Fibroblast of mammary gland (primary cell): ENCODE measurements around the gene GNG7.
"Not testable (repeated sequence)": the region's sequence is repeated elsewhere in the genome, so short reads cannot be mapped to it uniquely, and the experiment has no call there.

Experiments
- DNase-seq: peaks from one replicate; pipeline ENCODE4 v3.0.0-alpha.2; 2010; ENCODE audit warnings: low read depth
- H3K4me3 ChIP-seq: 2 replicates; pipeline ENCODE4 v1.5.1; 2011; ENCODE audit warnings: low read depth, mild to moderate bottlenecking, low read length, moderate library complexity; ENCODE audit not compliant: control insufficient read depth
- TF ChIP-seq, protein P1 (sequence below): conservative IDR thresholded peaks from 2 replicates; pipeline ENCODE4 v1.5.1; 2011; ENCODE audit warnings: low read depth, low read length, inconsistent platforms; ENCODE audit not compliant: control insufficient read depth, insufficient read depth

The GNG7 gene

GRCh38 chr19:2716722-2717637 is 14.5 kb upstream of the GNG7 start:
- H3K4me3 ChIP-seq, result no peak overlapping the region
- TF ChIP-seq, protein P1, sequence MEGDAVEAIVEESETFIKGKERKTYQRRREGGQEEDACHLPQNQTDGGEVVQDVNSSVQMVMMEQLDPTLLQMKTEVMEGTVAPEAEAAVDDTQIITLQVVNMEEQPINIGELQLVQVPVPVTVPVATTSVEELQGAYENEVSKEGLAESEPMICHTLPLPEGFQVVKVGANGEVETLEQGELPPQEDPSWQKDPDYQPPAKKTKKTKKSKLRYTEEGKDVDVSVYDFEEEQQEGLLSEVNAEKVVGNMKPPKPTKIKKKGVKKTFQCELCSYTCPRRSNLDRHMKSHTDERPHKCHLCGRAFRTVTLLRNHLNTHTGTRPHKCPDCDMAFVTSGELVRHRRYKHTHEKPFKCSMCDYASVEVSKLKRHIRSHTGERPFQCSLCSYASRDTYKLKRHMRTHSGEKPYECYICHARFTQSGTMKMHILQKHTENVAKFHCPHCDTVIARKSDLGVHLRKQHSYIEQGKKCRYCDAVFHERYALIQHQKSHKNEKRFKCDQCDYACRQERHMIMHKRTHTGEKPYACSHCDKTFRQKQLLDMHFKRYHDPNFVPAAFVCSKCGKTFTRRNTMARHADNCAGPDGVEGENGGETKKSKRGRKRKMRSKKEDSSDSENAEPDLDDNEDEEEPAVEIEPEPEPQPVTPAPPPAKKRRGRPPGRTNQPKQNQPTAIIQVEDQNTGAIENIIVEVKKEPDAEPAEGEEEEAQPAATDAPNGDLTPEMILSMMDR, result no peak
- DNase-seq, result no peak

DNA sequence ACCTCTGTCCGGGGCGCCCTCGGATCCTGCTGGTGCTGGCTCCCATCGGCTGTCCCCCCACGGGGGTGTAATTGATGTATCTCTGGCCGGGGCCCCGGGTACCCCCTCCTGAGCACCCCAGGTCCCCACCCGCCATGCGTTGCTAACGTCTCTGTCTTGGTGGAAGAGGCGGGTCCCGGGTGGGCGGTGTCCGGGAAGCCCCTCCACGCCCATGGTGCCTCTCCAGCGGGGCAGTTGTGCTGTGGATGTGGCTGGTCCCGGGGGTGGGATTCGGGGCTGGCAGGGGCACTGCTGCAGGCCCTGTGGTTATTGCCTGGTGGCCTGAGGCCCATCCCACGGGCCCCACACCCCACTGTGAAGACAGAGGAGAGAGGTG is 13.8 kb upstream of the GNG7 start:
- no peak overlapping the region for H3K4me3 ChIP-seq
- TF ChIP-seq, protein P1, result no peak
- DNase-seq, result no peak

DNA sequence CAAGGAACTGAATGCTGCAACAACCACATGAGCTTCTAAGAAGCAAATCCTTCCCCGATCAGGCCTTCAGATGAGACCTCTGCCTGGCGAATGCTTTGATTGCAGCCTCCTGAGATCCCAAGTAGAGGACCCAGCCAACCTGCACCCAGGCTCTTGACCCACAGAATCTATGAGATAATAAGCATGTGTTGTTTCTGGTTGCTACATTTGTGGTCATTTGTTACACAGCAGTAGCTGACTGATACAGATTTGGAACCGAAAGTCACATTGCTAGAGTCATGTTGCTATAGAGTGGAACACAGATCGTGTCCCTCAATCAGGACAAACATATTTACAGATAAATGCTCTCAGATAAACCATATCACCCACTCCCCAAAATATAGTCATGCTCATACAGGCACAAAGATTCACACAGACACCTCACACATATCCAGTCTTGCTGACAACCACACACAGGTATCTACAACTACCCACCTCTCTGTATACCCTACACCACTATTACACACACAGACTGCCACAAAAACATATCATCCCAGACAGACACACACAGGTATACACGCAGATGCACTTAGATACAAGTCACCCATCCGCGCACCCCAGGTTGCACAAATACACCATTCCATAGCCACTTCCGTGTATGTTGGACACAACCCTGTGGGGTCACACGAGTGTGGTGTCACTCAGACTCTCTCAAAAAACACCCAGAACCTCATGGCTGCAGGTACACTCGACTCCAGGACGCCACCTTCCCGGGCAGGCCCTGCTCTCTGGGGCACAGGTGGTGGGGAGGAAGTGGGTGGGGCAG is 13.2 kb upstream of the GNG7 start:
- TF ChIP-seq, protein P1, result no peak
- no peak overlapping the region for H3K4me3 ChIP-seq
- no peak for DNase-seq

GRCh38 chr19:2714531-2715269 is 12.2 kb upstream of the GNG7 start:
- TF ChIP-seq, protein P1, result no peak
- no peak overlapping the region for H3K4me3 ChIP-seq
- no peak for DNase-seq

- not testable (repeated sequence) for DNase-seq
Measured at GRCh38 chr19:2714102-2714501, 11.6 kb upstream of the GNG7 start.

DNA sequence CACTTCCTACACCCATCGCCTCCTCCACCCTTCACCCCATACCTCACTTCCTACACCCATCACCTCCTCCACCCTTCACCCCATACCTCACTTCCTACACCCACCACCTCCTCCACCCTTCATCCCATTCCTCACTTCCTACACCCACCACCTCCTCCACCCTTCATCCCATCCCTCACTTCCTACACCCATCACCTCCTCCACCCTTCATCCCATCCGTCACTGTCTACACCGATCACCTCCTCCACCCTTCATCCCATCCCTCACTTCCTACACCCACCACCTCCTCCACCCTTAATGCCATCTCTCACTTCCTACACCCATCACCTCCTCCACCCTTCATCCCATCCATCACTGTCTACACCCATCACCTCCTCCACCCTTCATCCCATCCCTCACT is 10.7 kb upstream of the GNG7 start:
- DNase-seq, H3K4me3 ChIP-seq: not testable (repeated sequence)

More at GRCh38 chr19:2714102-2714501, 11.6 kb upstream of the GNG7 start:
- not testable (repeated sequence) for H3K4me3 ChIP-seq

DNA sequence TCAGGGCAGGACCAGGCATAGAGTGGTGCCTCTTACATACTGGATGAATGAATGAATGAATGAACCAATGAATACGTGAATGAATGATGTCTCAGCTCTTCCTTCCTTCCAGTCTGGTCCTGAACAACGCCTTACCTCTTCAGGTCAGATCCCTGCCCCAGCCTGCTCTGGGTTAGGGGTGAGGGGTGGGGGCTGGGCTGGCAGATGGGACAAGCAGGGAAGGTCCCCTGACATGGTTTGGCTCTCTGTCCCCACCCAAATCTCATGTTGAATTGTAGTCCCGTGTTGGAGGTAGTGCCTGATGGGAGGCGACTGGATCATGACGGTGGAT is 9.3 kb upstream of the GNG7 start:
- TF ChIP-seq, protein P1, result no peak
- no peak overlapping the region for H3K4me3 ChIP-seq
- no peak for DNase-seq
